Erythroblast (primary cell): ENCODE results near the gene NSG1.

ENCODE experiments used
- GATA1 ChIP-seq: IDR thresholded peaks from 2 replicates; pipeline ENCODE4 v1.6.1; 2011; ENCODE audit warnings: low read depth, mild to moderate bottlenecking, control low read depth, low read length, moderate library complexity
- POLR2A ChIP-seq: IDR thresholded peaks from 2 replicates; pipeline ENCODE4 v1.6.1; 2011; ENCODE audit warnings: mild to moderate bottlenecking, low read length

GRCh38 chr4:4424499-4425115 lies 37.7 kb downstream of the NSG1 start:
- TF ChIP-seq POLR2A (no peak), GATA1 (no peak)
